Smooth muscle cell of bladder (primary cell): ENCODE measurements around the gene OR6C2. TPM values are rescaled to one million over a fixed set of nuclear protein-coding genes. Genes with fewer than 3 reads are reported as not detected.

Source experiments
- total RNA-seq: library from RNA; depleted of rRNA; stranded (reverse); fragments of >200 nt; gene quantifications from 2 replicates; pipeline ENCODE4 v1.2.3, GENCODE V29; 2014

The OR6C2 gene
- not detected in 2 replicates for total RNA-seq

DNA sequence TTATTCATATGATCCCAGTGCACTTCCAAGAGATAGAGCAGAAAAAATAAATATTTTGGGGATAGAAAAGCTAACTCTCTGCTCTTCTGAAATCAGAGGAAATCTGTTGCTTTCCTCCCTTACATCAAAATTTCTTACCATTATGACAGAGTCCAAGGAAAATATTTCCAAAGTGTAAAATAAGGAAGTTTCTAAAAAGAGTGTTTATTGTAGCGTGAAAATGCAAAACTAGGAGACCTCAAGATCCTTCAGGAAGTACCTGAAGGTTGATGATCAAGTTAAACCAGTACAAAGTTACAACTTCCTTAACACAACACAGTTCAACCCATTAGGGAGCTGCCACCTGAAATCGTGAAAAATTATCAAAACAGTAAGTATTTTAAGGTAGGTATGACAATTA lies at the start of gene OR6C2:
OR6C2 (plus strand) TSS at position 301 of the 400 bp plus-strand sequence. CDS start 8,138 bp downstream, outside the sequence.

DNA sequence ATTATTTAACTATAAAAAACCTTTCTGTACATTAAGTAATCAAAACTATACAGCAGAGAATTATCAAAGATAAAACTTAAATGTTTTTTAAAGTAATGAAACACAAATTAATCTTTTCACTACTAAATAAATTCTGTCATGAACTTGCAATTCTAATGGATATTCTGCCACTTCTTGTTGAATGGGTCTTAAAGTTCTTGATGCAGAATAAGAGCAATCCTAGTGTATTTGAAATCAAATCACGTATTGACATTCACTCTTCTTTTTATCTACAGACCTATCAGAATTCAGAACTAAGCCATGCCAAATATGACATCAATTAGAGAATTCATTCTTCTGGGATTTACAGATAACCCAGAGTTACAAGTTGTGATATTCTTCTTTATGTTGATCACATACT lies 43.6 kb upstream of the OR6C2 start, which contains the start of gene OR6C65:
OR6C65 (plus strand) TSS at position 301 of the 400 bp plus-strand sequence; CDS start at position 301, 0 bp downstream.

DNA sequence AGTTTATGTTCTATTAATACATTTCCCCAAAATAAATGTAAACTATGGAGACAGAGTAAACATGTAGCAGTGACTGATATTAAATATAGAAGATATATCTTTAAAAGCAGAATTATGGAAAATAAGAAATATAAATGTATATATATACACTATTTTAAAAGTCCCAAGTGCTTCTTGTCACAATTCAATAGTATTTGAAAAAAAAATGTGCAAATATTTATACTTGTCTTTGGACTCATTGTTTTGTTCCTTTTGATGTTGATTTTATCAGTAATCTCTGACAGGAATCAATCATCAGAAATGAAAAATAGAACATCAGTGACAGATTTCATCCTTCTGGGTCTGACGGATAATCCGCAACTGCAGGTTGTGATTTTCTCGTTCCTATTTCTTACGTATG lies 17.9 kb upstream of the OR6C2 start, which contains the start of gene OR6C76:
OR6C76 (plus strand) TSS at position 301 of the 400 bp plus-strand sequence; CDS start at position 301, 0 bp downstream.

DNA sequence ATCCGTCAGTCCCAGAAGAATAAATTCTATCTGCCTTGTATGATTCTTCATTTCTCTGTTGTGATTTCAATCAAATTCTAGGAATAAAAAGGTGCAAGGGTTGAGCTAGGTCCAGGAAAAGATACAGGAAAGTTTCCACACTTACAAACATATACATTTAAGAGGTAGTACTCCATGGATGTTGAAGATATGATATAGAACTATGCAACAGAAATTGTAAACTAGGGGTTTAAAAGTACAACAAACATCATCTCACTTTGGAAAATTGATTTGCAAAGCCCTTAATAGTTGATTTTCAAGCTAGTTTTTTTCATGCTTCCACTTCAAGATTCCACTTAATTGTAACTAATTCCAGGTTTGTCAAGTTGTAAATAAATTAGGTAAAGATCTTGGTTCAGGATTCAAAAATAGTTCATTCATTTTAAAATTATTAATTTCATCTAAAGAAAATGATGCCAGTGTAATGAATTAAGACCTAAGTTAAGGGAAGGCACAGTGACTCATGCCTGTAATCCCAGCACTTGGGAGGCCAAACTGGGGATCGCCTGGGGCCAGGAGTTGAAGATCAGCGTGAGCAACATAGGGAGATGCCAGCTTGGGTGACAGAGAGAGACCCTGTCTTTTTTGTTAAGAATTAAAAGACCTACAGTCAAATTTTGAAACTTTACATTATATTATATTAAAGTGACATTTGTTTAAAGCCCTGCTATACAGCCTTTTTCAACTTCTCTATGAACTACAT lies 26.4 kb downstream of the OR6C2 start, which contains the start of gene OR6C70:
OR6C70 (minus strand) TSS at position 51 of the 742 bp plus-strand sequence; CDS start at position 51, 0 bp downstream.

DNA sequence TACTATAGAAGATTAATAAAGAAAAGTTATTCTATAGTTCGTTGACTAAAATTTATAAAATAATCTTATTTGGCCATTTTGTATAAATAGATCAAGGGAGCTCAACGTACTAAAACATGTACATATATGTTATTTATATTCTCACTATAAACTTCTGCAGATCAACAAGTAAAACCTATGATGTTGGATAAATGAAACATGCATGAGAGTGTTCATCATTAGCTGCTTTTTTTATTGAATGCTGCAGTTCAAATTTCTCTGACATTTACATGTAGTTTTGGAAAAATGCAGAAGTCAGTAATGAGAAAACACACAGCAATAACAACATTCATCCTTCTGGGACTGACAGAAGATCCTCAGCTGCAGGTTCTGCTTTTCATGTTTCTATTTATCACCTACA lies 48.2 kb downstream of the OR6C2 start, which contains the start of gene OR6C68:
OR6C68 (plus strand) TSS at position 301 of the 400 bp plus-strand sequence; CDS start at position 301, 0 bp downstream.

Other genes starting within 250 kb of the OR6C2 start
- gene OR10A7, start 223.1 kb upstream of the OR6C2 start, total RNA-seq = not detected in 2 replicates
- not detected in 2 replicates for gene OR6C74, start 199.5 kb upstream of the OR6C2 start, total RNA-seq
- not detected in 2 replicates for gene OR6C6, start 147.5 kb upstream of the OR6C2 start, total RNA-seq
- not detected in 2 replicates for gene OR6C1, start 129.7 kb upstream of the OR6C2 start, total RNA-seq
- not detected in 2 replicates for gene OR6C3, start 113.3 kb upstream of the OR6C2 start, total RNA-seq
- gene OR6C75, start 81.1 kb upstream of the OR6C2 start, total RNA-seq = not detected in 2 replicates
- not detected in 2 replicates for gene OR6C65, start 43.5 kb upstream of the OR6C2 start, total RNA-seq
- not detected in 2 replicates for gene OR6C76, start 17.8 kb upstream of the OR6C2 start, total RNA-seq
- not detected in 2 replicates for gene OR6C70, start 26.1 kb downstream of the OR6C2 start, total RNA-seq
- gene OR6C68, start 48.3 kb downstream of the OR6C2 start, total RNA-seq = not detected in 2 replicates
- gene OR6C4, start 105.5 kb downstream of the OR6C2 start, total RNA-seq = not detected in 2 replicates
- gene OR2AP1, start 128.4 kb downstream of the OR6C2 start, total RNA-seq = not detected in 2 replicates
- not detected in 2 replicates for gene OR10P1, start 192.8 kb downstream of the OR6C2 start, total RNA-seq